Measurements from ENCODE around the gene VWA3B.

- TF ChIP-seq ZNF274 (IDR thresholded peaks at IDR 0.05; ENCODE audit: low read depth, low read length) = no peak
- TF ChIP-seq YY1 (IDR thresholded peaks at IDR 0.05; ENCODE audit: insufficient read depth, insufficient read length) = no peak
- no peak for TF ChIP-seq SUZ12 (IDR thresholded peaks at IDR 0.05; ENCODE audit: extremely low read depth, insufficient read depth, insufficient read length)
Observed at GRCh38 chr2:98359986-98360385, 273.0 kb downstream of the VWA3B start.

Data from NT2/D1 (cell line).